Body of pancreas (tissue), 4 donors: Measurements from ENCODE around the gene EID2B.

ENCODE experiments used
- CTCF ChIP-seq, 7 experiments: fragments of 450-650 bp in 4 of 7; fragments of 200-600 bp in 3 of 7; sonication (generic) in 3 of 7; IDR thresholded peaks; one replicate each; pipeline ENCODE4 v1.5.1; 2016 to 2019; ENCODE audit warnings: antibody characterized with exemption in 7 of 7
- POLR2A ChIP-seq, 3 donors: fragments of 450-650 bp; IDR thresholded peaks; one replicate each; pipeline ENCODE4 v1.6.1; 2016; ENCODE audit warnings: antibody characterized with exemption in 3 of 3, mild to moderate bottlenecking in 2 of 3

- TF ChIP-seq CTCF (IDR thresholded peaks at IDR 0.05) (no peak), POLR2A (IDR thresholded peaks at IDR 0.05) (no peak)
Observed at GRCh38 chr19:39515551-39516191, 17.0 kb downstream of the EID2B start.
